DOHH2 (cell line): ENCODE data around the gene CBY3.

Experiments
- EZH2phosphoT487 ChIP-seq: fragments of 200-600 bp; sonication (generic); IDR thresholded peaks from 2 replicates; pipeline ENCODE4 v1.6.1; 2017; ENCODE audit warnings: borderline replicate concordance, mild to moderate bottlenecking, antibody characterized with exemption, low read length, moderate library complexity, mixed read lengths
- TF ChIP-seq, protein P1 (sequence below): fragments of 200-600 bp; sonication (generic); IDR thresholded peaks from one replicate; pipeline ENCODE4 v1.5.1; 2014; ENCODE audit warnings: antibody characterized with exemption, mild to moderate bottlenecking, low read depth, low read length; ENCODE audit not compliant: poor library complexity, severe bottlenecking

- TF ChIP-seq, protein P1, sequence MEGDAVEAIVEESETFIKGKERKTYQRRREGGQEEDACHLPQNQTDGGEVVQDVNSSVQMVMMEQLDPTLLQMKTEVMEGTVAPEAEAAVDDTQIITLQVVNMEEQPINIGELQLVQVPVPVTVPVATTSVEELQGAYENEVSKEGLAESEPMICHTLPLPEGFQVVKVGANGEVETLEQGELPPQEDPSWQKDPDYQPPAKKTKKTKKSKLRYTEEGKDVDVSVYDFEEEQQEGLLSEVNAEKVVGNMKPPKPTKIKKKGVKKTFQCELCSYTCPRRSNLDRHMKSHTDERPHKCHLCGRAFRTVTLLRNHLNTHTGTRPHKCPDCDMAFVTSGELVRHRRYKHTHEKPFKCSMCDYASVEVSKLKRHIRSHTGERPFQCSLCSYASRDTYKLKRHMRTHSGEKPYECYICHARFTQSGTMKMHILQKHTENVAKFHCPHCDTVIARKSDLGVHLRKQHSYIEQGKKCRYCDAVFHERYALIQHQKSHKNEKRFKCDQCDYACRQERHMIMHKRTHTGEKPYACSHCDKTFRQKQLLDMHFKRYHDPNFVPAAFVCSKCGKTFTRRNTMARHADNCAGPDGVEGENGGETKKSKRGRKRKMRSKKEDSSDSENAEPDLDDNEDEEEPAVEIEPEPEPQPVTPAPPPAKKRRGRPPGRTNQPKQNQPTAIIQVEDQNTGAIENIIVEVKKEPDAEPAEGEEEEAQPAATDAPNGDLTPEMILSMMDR = no peak
- no peak for TF ChIP-seq EZH2phosphoT487
Observed at GRCh38 chr5:179729303-179729702, 48.5 kb upstream of the CBY3 start.
